ENCODE data around the gene C6orf141. TPM values are rescaled to one million over a fixed set of nuclear protein-coding genes. Genes with fewer than 3 reads are reported as not detected.
A peak's percentile ranks its signal among the peaks of the same experiment; 100 is the strongest.

Gene C6orf141
- total RNA-seq, 1 experiment from 2014 or later = 43.8 TPM

GRCh38 chr6:49552596-49552995, 2.1 kb downstream of the C6orf141 start:
- ChIA-PET CTCF (interaction anchor here (0.7 to 2.7 kb wide), 4 partner anchors 10 to 44 kb away, joined by 3 to 20 read pairs (median 6); no protein-coding TSS in a partner anchor), POLR2A (ENCODE audit: unreplicated experiment) (interaction anchor here (0.6 to 2.0 kb wide), 2 partner anchors 11 to 55 kb away, joined by 5 to 13 read pairs; no protein-coding TSS in a partner anchor)
- BruUV-seq (replicated peaks) = no TSS peak
- Histone ChIP-seq H2AFZ (ENCODE audit: low read length) (no peak overlapping the region), H3K4me2 (ENCODE audit: low read length) (peak overlapping the region; percentile 98), H4K20me1 (ENCODE audit: low read length) (no peaks in the 10 kb centered on the region; the same call in 1 of the 2 replicates), H3K27me3 (ENCODE audit: low read length) (no peaks in the 10 kb centered on the region), H3K4me3 (ENCODE audit: low read length) (peak overlapping the region; percentile 90), H3K9ac (ENCODE audit: low read length) (peak overlapping the region; percentile 95), H3K36me3 (ENCODE audit: low read depth, low read length) (peaks cover under 1% of the 10 kb centered on the region; the same call in 1 of the 2 replicates), H3K4me1 (ENCODE audit: insufficient read depth, low read length) (peaks cover 55% of the 10 kb centered on the region), H3K9me2 (replicated peaks; ENCODE audit: low read length) (no peaks in the 10 kb centered on the region), H3K27ac (ENCODE audit: low read length) (peak overlapping the region; percentile 88), H3F3A (ENCODE audit: low read length, unreplicated experiment) (peaks cover 8% of the 10 kb centered on the region), H3K79me2 (ENCODE audit: low read length) (peaks cover 62% of the 10 kb centered on the region), H3K9me3 (ENCODE audit: low read length) (no peaks in the 10 kb centered on the region)
- ATAC-seq = no peak
- intact Hi-C loops (cut with micrococcal nuclease) = no loop called here
- TF ChIP-seq CTCF (conservative IDR thresholded peaks at IDR 0.05; ENCODE audit: low read depth, low read length) (no peak), EZH2phosphoT487 (IDR thresholded peaks at IDR 0.05; ENCODE audit: borderline replicate concordance, low read length) (no peak), EZH2 (IDR thresholded peaks at IDR 0.05; ENCODE audit: low read length, unreplicated experiment) (no peak)
- peak; percentile 39 for DNase-seq

- Histone ChIP-seq H4K20me1 (ENCODE audit: low read length) (no peaks in the 10 kb centered on the region; the same call in 1 of the 2 replicates), H3K9ac (ENCODE audit: low read length) (peak overlapping the region; percentile 95), H3K36me3 (ENCODE audit: low read depth, low read length) (peaks cover 6% of the 10 kb centered on the region; the same call in 1 of the 2 replicates), H3K4me1 (ENCODE audit: insufficient read depth, low read length) (peaks cover 59% of the 10 kb centered on the region), H3K4me3 (ENCODE audit: low read length) (peak overlapping the region; percentile 90), H3K27me3 (ENCODE audit: low read length) (no peaks in the 10 kb centered on the region), H3K9me2 (replicated peaks; ENCODE audit: low read length) (no peaks in the 10 kb centered on the region), H3K79me2 (ENCODE audit: low read length) (peaks cover 69% of the 10 kb centered on the region), H2AFZ (ENCODE audit: low read length) (no peak overlapping the region), H3K9me3 (ENCODE audit: low read length) (no peaks in the 10 kb centered on the region), H3K4me2 (ENCODE audit: low read length) (peak overlapping the region; percentile 98), H3F3A (ENCODE audit: low read length, unreplicated experiment) (peaks cover 8% of the 10 kb centered on the region), H3K27ac (ENCODE audit: low read length) (peak overlapping the region; percentile 88)
- BruUV-seq (replicated peaks) = no TSS peak
- DNase-seq (peak; percentile 92), ATAC-seq (peak; percentile 19)
- TF ChIP-seq EZH2phosphoT487 (IDR thresholded peaks at IDR 0.05; ENCODE audit: borderline replicate concordance, low read length) = no peak
- no peak for TF ChIP-seq CTCF (conservative IDR thresholded peaks at IDR 0.05; ENCODE audit: low read depth, low read length)
- TF ChIP-seq EZH2 (IDR thresholded peaks at IDR 0.05; ENCODE audit: low read length, unreplicated experiment) = no peak
- CTCF ChIA-PET = interaction anchor here (0.7 to 2.7 kb wide), 6 partner anchors 11 to 43 kb away, joined by 3 to 20 read pairs (median 4); no protein-coding TSS in a partner anchor
- POLR2A ChIA-PET (ENCODE audit: unreplicated experiment) = interaction anchor here (0.8 to 2.0 kb wide), 2 partner anchors 12 to 14 kb away, joined by 5 to 13 read pairs; no protein-coding TSS in a partner anchor
- intact Hi-C loops (cut with micrococcal nuclease) = no loop called here
Observed at GRCh38 chr6:49553384-49553783, 2.9 kb downstream of the C6orf141 start.

GRCh38 chr6:49555951-49556350, 5.5 kb downstream of the C6orf141 start:
- BruUV-seq (replicated peaks) = no TSS peak

More at GRCh38 chr6:49555951-49556350, 5.5 kb downstream of the C6orf141 start:
- H2AFZ ChIP-seq (ENCODE audit: low read length) = no peak overlapping the region
- H3K9me3 ChIP-seq (ENCODE audit: low read length) = no peaks in the 10 kb centered on the region
- H3K9me2 ChIP-seq (replicated peaks; ENCODE audit: low read length) = no peaks in the 10 kb centered on the region
- peaks cover 8% of the 10 kb centered on the region for H3F3A ChIP-seq (ENCODE audit: low read length, unreplicated experiment)
- no peaks in the 10 kb centered on the region; the same call in 1 of the 2 replicates for H4K20me1 ChIP-seq (ENCODE audit: low read length)
- H3K4me3 ChIP-seq (ENCODE audit: low read length) = peak overlapping the region; percentile 15; the same call in 1 of the 2 replicates
- DNase-seq (peak; percentile 9), ATAC-seq (no peak)
- peaks cover 61% of the 10 kb centered on the region for H3K79me2 ChIP-seq (ENCODE audit: low read length)
- CTCF ChIA-PET = no interaction called here
- peak overlapping the region; percentile 72 for H3K27ac ChIP-seq (ENCODE audit: low read length)
- peaks cover 56% of the 10 kb centered on the region for H3K4me1 ChIP-seq (ENCODE audit: insufficient read depth, low read length)
- peaks cover 6% of the 10 kb centered on the region; the same call in 1 of the 2 replicates for H3K36me3 ChIP-seq (ENCODE audit: low read depth, low read length)
- peak overlapping the region; percentile 22 for H3K9ac ChIP-seq (ENCODE audit: low read length)
- intact Hi-C loops (cut with micrococcal nuclease) = loop anchor here (2.0 kb wide), 1 partner anchor 15 kb away; no protein-coding TSS in a partner anchor
- peak overlapping the region; percentile 69 for H3K4me2 ChIP-seq (ENCODE audit: low read length)
- POLR2A ChIA-PET (ENCODE audit: unreplicated experiment) = no interaction called here
- H3K27me3 ChIP-seq (ENCODE audit: low read length) = no peaks in the 10 kb centered on the region
- TF ChIP-seq CTCF (conservative IDR thresholded peaks at IDR 0.05; ENCODE audit: low read depth, low read length) = no peak
- TF ChIP-seq EZH2phosphoT487 (IDR thresholded peaks at IDR 0.05; ENCODE audit: borderline replicate concordance, low read length) = no peak
- TF ChIP-seq EZH2 (IDR thresholded peaks at IDR 0.05; ENCODE audit: low read length, unreplicated experiment) = no peak

All from PC-3 (cell line).